ENCODE results near the gene IPO5.

Gene IPO5

DNA sequence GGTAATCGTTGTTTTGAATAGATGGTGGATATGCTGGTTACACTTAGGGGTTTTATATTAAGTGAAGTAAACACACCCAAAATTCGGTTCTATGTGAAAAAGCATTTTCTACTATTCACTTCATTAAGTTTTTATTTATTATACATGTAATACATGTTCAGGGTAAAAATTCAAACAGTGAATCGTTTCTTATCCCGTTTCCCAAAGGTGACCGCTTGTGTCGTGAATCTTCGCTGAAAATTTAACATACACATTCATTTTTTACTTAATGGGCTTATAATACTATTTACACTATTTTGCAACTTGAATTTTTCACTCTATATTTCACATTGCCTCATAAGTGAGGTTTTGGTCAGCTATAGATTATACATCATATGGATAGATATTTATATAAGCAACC lies 24.5 kb downstream of the IPO5 start:
- no peak for DNase-seq (ENCODE audit: low read depth)
- H3K4me3 ChIP-seq (ENCODE audit: low read depth, low read length), result peak overlapping the region; percentile 86
- no peak for TF ChIP-seq CTCF (conservative IDR thresholded peaks at IDR 0.05; ENCODE audit: low read depth, low read length)

GRCh38 chr13:97978651-97979050 lies 25.2 kb downstream of the IPO5 start:
- no peak for DNase-seq (ENCODE audit: low read depth)
- H3K4me3 ChIP-seq (ENCODE audit: low read depth, low read length), result no peak overlapping the region
- TF ChIP-seq CTCF (conservative IDR thresholded peaks at IDR 0.05; ENCODE audit: low read depth, low read length), result no peak

GRCh38 chr13:97979051-97979450 lies 25.6 kb downstream of the IPO5 start:
- no peak overlapping the region for H3K4me3 ChIP-seq (ENCODE audit: low read depth, low read length)
- TF ChIP-seq CTCF (conservative IDR thresholded peaks at IDR 0.05; ENCODE audit: low read depth, low read length), result no peak
- DNase-seq (ENCODE audit: low read depth), result no peak

DNA sequence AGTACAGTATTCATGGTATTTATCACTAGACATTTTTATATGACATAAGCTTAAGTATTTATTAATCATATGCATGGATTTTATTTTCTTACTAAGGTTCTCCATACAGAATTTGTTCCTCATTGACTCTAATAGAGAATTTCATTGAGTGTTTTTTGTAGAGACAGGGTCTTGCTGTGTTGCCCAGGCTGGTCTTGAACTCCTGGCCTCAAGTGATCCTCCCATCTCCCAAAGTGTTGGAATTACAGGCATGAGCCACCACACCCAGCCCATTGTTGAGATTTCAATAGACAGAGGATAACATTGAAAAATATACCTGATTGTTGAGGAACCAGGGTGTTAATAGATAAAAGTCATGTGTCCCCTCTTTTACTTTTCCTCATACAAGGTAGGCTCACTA lies 26.1 kb downstream of the IPO5 start:
- no peak for DNase-seq (ENCODE audit: low read depth)
- no peak for TF ChIP-seq CTCF (conservative IDR thresholded peaks at IDR 0.05; ENCODE audit: low read depth, low read length)
- H3K4me3 ChIP-seq (ENCODE audit: low read depth, low read length), result no peak overlapping the region

GRCh38 chr13:97982286-97982685 lies 28.8 kb downstream of the IPO5 start:
- H3K4me3 ChIP-seq (ENCODE audit: low read depth, low read length), result no peak overlapping the region
- no peak for TF ChIP-seq CTCF (conservative IDR thresholded peaks at IDR 0.05; ENCODE audit: low read depth, low read length)
- no peak for DNase-seq (ENCODE audit: low read depth)

GRCh38 chr13:97986835-97987234 lies 33.4 kb downstream of the IPO5 start:
- no peak for TF ChIP-seq CTCF (conservative IDR thresholded peaks at IDR 0.05; ENCODE audit: low read depth, low read length)
- no peak overlapping the region for H3K4me3 ChIP-seq (ENCODE audit: low read depth, low read length)
- DNase-seq (ENCODE audit: low read depth), result no peak

DNA sequence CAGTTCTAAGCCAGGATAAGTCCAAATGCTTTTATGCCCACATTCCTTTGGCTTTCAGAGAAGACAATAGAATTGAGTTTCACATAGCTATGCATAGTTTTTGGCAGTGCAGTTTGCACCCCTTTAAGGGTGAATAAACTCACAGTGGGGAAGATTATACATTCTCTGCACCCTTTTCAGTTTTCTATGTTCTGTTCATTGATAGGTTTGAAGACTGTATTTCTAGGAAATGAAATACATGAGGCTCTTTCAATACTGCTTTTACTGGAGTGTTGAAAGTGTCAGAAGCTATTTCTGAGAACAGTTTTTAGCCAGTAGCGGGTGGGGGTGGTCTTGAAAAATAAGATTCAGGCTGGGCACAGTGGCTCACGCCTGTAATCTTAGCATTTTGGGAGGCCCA lies 46.2 kb downstream of the IPO5 start:
- no peak overlapping the region for H3K4me3 ChIP-seq (ENCODE audit: low read depth, low read length)
- TF ChIP-seq CTCF (conservative IDR thresholded peaks at IDR 0.05; ENCODE audit: low read depth, low read length), result no peak
- DNase-seq (ENCODE audit: low read depth), result no peak
